ENCODE data around the gene ROPN1L.

DNA sequence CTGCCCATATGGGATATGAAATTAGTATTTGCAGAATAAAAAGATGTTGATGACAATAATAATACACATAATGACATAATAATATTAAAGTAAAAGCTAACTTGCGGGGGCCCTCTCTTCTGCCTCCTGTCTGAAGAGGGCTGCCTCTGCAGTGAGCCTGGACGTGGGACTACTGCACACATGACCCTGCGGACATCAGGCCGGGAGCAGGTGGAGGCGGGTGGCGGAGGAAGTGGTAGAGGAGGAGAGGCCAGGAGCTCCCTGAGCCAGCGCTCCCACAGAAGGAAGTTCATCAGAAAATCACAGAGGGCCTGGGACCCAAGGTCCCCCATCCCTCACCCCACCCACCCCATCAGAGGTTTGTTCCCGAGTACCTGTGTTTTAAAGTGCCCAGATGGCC is 60.5 kb downstream of the ROPN1L start:
- no peak for TF ChIP-seq CTCF (IDR thresholded peaks at IDR 0.05)
- TF ChIP-seq POLR2A (IDR thresholded peaks at IDR 0.05): no peak
